HCT116 (cell line): ENCODE results near the gene NPHP3.

ENCODE experiments used
- CTCF ChIP-seq, 3 experiments: fragments of 200-600 bp in 1 of 3; sonication (generic) in 1 of 3; IDR thresholded peaks in 2 of 3; conservative IDR thresholded peaks in 1 of 3; 2 replicates each; pipeline ENCODE4 v1.5.1; 2012 to 2017; ENCODE audit warnings: low read depth in 2 of 3, low read length in 2 of 3, antibody characterized with exemption in 1 of 3, borderline replicate concordance in 1 of 3, control low read depth in 1 of 3, mild to moderate bottlenecking in 1 of 3, mixed read lengths in 1 of 3, mixed run types in 1 of 3, moderate library complexity in 1 of 3; ENCODE audit not compliant: insufficient read depth in 1 of 3
- POLR2A ChIP-seq: IDR thresholded peaks from 2 replicates; pipeline ENCODE4 v1.7.0; 2011; ENCODE audit warnings: borderline replicate concordance; ENCODE audit not compliant: insufficient read depth, insufficient read length; ENCODE audit errors: extremely low read depth
- POLR2AphosphoS5 ChIP-seq: IDR thresholded peaks from 2 replicates; pipeline ENCODE4 v1.6.1; 2011; ENCODE audit warnings: mild to moderate bottlenecking, low read depth, low read length, moderate library complexity
- SIN3A ChIP-seq: IDR thresholded peaks from 2 replicates; pipeline ENCODE4 v1.6.1; 2012; ENCODE audit warnings: low read depth
- SP1 ChIP-seq: IDR thresholded peaks from 2 replicates; pipeline ENCODE4 v1.6.1; 2012; ENCODE audit warnings: low read depth
- TCF7L2 ChIP-seq: IDR thresholded peaks from 2 replicates; pipeline ENCODE4 v1.7.0; 2011; ENCODE audit warnings: borderline replicate concordance, inconsistent platforms; ENCODE audit not compliant: insufficient read depth, insufficient read length; ENCODE audit errors: extremely low read depth

DNA sequence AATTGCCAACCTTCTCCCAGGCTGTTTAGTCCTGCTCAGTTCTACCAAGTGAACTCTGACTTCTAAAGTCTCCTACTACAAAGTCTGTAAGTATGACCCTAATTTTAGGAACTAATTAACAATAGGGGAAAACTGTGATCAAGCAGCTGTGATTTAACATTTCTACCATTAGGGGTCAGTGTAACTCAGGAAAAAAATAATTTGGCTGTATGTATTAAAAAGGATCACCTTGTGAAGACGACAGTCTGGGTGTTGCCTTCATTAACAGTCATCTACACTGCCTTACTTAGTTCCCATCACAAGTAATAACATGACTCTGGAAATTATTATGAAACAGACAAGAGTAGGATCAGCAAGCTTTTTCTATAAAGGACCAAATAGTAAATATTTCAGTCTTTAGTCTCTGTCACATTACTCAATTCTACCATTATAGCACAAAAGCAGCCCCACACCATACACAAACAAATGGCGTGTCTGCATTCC lies 4.2 kb upstream of the NPHP3 start:
- TF ChIP-seq CTCF (IDR thresholded peaks at IDR 0.05 in 2 of 3, conservative IDR thresholded peaks at IDR 0.05 in 1 of 3; ENCODE audit: borderline replicate concordance in 1 of 3, insufficient read depth in 1 of 3, low read depth in 2 of 3, low read length in 2 of 3) (peak; percentile 37 to 82 (median 49); a peak in 5 of 6 replicates), TCF7L2 (no peak), SIN3A (no peak), POLR2AphosphoS5 (no peak), POLR2A (no peak), SP1 (no peak)
